ENCODE measurements around the gene C14orf119. TPM values are rescaled to one million over a fixed set of nuclear protein-coding genes. Genes with fewer than 3 reads are reported as not detected.

The C14orf119 gene
- total and polyA plus RNA-seq, 8 donors, result 1.8 to 51.8 (median 25.2) TPM; not detected in 1

DNA sequence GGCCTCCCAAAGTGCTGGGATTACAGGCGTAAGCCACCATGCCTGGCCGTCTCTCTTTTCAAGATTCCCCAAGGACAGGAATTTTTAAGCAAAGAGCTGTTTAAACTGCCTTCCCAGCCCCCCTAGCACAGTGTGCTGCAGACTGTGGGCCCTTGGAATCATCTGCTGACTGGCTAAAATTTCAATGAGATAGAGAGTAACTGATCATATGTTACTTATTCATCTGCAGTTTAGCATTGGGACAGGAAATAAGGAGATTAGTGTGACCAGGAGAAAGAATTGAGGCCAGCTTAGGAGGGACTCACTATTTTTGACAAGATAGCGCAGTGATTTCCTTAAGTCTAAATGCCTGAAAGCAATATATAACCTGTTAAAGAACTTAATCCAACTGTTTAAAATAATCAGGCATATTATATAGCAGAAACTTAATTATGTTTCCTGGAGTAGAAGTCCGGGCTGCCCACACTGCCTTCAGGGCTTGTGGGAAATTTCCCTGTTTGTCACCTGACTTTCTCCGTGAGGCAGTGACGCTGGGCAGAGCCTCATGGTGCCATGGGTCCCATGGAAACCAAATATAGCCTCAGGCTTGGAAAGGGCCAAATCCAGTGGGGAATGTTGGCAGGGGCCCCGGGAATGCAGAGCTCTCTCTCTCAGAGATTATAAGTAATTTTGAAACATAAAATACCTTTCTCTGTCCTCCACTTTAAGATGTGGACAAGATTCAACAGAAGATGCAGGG is 46.6 kb downstream of the C14orf119 start:
- intact Hi-C loops (cut with DNase I; ENCODE audit: low total_unique reads), result no loop called here
- no peaks in the 10 kb centered on the region for H3K27me3 ChIP-seq
- TF ChIP-seq EP300 (IDR thresholded peaks at IDR 0.05), result peak; percentile 72
- no peak for TF ChIP-seq POLR2A (IDR thresholded peaks at IDR 0.05)
- peak in 2 of 3 donors; percentile 32 to 93 for TF ChIP-seq POLR2AphosphoS5 (IDR thresholded peaks at IDR 0.05)
- H3K36me3 ChIP-seq, result peaks cover 21 to 53% (median 43%) of the 10 kb centered on the region in 4 donors
- no peak overlapping the region for H3K4me3 ChIP-seq
- peak overlapping the region in 4 of 5 donors; percentile 23 to 93 (median 46) for H3K27ac ChIP-seq
- peaks cover 21 to 90% (median 51%) of the 10 kb centered on the region in 4 donors for H3K4me1 ChIP-seq
- WGBS, 5 donors, result 52 to 58% (median 56%) methylated on average over 7 of the region's 7 CpGs
- peak; percentile 78 to 79 for DNase-seq
- H3K9me3 ChIP-seq, result no peaks in the 10 kb centered on the region

GRCh38 chr14:23142826-23143225 is 47.5 kb downstream of the C14orf119 start:
- intact Hi-C loops (cut with DNase I; ENCODE audit: low total_unique reads), result no loop called here
- TF ChIP-seq POLR2AphosphoS5 (IDR thresholded peaks at IDR 0.05) (no peak), EP300 (IDR thresholded peaks at IDR 0.05) (no peak), POLR2A (IDR thresholded peaks at IDR 0.05) (no peak), CTCF (IDR thresholded peaks at IDR 0.05) (no peak)
- Histone ChIP-seq H3K27ac (peak overlapping the region in 4 of 5 donors; percentile 23 to 93 (median 43)), H3K9me3 (no peaks in the 10 kb centered on the region), H3K4me3 (no peak overlapping the region), H3K36me3 (peaks cover 14 to 44% (median 36%) of the 10 kb centered on the region in 4 donors), H3K4me1 (peaks cover 15 to 90% (median 48%) of the 10 kb centered on the region in 4 donors), H3K27me3 (no peaks in the 10 kb centered on the region)
- no peak for DNase-seq
- WGBS, 5 donors, result 58 to 82% (median 65%) methylated on average over 4 of the region's 4 CpGs

GRCh38 chr14:23143911-23144310 is 48.6 kb downstream of the C14orf119 start:
- no peak for TF ChIP-seq CTCF (IDR thresholded peaks at IDR 0.05)
- TF ChIP-seq POLR2A (IDR thresholded peaks at IDR 0.05), result no peak
- TF ChIP-seq POLR2AphosphoS5 (IDR thresholded peaks at IDR 0.05), result no peak
- TF ChIP-seq EP300 (IDR thresholded peaks at IDR 0.05), result no peak
- intact Hi-C loops (cut with DNase I; ENCODE audit: low total_unique reads), result no loop called here
- Histone ChIP-seq H3K4me3 (no peak overlapping the region), H3K27me3 (no peaks in the 10 kb centered on the region), H3K4me1 (peaks cover 9 to 87% (median 43%) of the 10 kb centered on the region in 4 donors), H3K36me3 (peaks cover 14 to 34% (median 25%) of the 10 kb centered on the region in 4 donors), H3K9me3 (no peaks in the 10 kb centered on the region), H3K27ac (peak overlapping the region in 2 of 5 donors; percentile 10 to 93)
- 61 to 90% (median 73%) methylated on average over 1 of the region's 1 CpG for WGBS, 5 donors
- no peak for DNase-seq

GRCh38 chr14:23145794-23146350 is 50.6 kb downstream of the C14orf119 start:
- peaks cover 0 to 17% (median 7%) of the 10 kb centered on the region in 4 donors for H3K36me3 ChIP-seq
- WGBS, 5 donors, result 53 to 68% (median 59%) methylated on average over 4 of the region's 4 CpGs
- H3K27me3 ChIP-seq, result no peaks in the 10 kb centered on the region
- peak; percentile 30 to 80 (median 60) for TF ChIP-seq POLR2AphosphoS5 (IDR thresholded peaks at IDR 0.05)
- no peak for TF ChIP-seq CTCF (IDR thresholded peaks at IDR 0.05)
- TF ChIP-seq POLR2A (IDR thresholded peaks at IDR 0.05), result no peak
- peak; percentile 52 for TF ChIP-seq EP300 (IDR thresholded peaks at IDR 0.05)
- intact Hi-C loops (cut with DNase I; ENCODE audit: low total_unique reads), result no loop called here
- peaks cover 9 to 72% (median 48%) of the 10 kb centered on the region in 4 donors for H3K4me1 ChIP-seq
- H3K27ac ChIP-seq, result peak overlapping the region in 4 of 5 donors; percentile 59 to 93 (median 64)
- no peaks in the 10 kb centered on the region for H3K9me3 ChIP-seq
- no peak overlapping the region for H3K4me3 ChIP-seq
- no peak for DNase-seq

Measured in stomach (tissue), 9 donors.